Measurements from ENCODE around the gene NR2C1.

The NR2C1 gene

DNA sequence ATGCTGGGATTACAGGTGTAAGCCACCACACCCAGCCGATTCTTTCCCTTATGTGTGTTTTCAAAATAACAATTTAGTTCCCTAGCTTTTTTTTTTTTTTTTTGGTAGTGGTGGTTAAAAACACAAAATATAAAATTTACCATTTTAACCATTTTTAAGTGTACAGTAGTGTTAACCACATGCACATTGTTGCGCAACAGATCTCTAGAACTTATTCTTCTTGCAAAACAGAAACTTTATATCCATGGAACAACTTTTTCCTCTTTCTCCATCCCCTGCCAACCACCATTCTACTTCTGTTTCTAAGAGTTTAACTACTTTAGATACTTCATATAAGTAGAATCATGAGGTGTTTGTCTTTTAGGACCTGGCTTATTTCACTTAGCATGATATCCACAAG, 68.8 kb downstream of the NR2C1 start:
- TF ChIP-seq, protein P1, sequence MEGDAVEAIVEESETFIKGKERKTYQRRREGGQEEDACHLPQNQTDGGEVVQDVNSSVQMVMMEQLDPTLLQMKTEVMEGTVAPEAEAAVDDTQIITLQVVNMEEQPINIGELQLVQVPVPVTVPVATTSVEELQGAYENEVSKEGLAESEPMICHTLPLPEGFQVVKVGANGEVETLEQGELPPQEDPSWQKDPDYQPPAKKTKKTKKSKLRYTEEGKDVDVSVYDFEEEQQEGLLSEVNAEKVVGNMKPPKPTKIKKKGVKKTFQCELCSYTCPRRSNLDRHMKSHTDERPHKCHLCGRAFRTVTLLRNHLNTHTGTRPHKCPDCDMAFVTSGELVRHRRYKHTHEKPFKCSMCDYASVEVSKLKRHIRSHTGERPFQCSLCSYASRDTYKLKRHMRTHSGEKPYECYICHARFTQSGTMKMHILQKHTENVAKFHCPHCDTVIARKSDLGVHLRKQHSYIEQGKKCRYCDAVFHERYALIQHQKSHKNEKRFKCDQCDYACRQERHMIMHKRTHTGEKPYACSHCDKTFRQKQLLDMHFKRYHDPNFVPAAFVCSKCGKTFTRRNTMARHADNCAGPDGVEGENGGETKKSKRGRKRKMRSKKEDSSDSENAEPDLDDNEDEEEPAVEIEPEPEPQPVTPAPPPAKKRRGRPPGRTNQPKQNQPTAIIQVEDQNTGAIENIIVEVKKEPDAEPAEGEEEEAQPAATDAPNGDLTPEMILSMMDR (IDR thresholded peaks at IDR 0.05; ENCODE audit: insufficient read depth, low read depth, low read length, missing control alignments): no peak
- no peak overlapping the region for H3K4me3 ChIP-seq (ENCODE audit: low read length)
- DNase-seq (ENCODE audit: low read depth): no peak

DNA sequence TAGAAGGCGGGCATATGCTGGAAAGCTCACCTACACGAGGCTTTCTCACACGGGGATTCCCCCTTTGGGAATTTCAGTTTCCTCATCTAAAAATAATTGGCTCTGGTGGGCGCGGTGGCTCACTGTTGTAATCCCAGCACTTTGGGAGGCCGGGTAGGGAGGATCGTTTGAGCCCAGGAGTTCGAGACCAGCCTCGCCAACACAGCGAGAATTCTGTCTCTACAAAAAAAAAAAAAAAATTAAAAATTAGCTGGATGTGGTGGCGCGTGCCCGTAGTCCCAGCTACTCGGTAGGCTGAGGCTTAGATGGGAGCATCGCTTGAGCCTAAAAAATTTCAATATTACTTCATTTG, 69.5 kb downstream of the NR2C1 start:
- TF ChIP-seq, protein P1 (IDR thresholded peaks at IDR 0.05; ENCODE audit: insufficient read depth, low read depth, low read length, missing control alignments): no peak
- no peak for DNase-seq (ENCODE audit: low read depth)

DNA sequence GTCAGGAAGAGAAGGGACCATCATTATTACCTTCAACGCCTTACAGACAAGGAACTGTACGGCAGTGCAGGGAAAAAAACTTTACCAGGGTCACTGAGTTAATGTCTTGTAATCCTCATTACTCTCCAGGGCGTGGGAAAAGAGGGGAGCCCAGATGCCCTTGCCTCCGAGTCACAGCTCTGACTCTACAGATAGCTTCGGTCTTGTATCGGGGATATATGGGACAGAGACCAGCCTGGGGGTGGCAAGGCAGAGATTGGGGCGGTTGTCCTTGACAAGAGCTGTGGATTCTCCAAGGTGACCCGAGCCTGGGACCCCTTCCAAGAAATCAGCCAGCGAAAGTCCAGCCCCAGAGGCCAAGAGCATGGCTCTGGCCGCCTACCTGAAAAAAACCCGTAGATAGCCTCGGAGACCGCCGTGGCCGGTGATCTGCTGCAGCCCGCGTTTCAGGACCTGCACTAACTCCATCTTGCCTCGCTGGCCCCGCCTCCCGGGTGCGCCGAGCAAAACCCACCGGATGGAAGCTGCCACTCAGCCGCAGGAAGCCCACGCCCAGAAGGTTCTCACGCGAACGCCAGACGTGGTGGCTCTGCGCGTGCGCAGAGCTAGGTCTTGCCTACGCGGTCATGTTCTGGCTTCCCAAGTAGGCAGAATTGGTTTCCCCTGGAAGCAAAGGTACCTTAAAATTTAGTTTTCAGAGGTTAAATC, 70.1 kb downstream of the NR2C1 start, which contains the start of gene NDUFA12:
TSS of gene NDUFA12 (minus strand) at position 485 of the 708 bp plus-strand sequence. CDS start at position 468, 17 bp downstream.
- TF ChIP-seq, protein P1 (IDR thresholded peaks at IDR 0.05; ENCODE audit: insufficient read depth, low read depth, low read length, missing control alignments): no peak
- peak; percentile 97 for DNase-seq (ENCODE audit: low read depth)
- peak within 1 kb of the TSS; percentile 99 for H3K4me3 ChIP-seq (ENCODE audit: low read length)

More for the DNA sequence above, 69.5 kb downstream of the NR2C1 start:
- peak overlapping the region; percentile 99 for H3K4me3 ChIP-seq (ENCODE audit: low read length)

DNA sequence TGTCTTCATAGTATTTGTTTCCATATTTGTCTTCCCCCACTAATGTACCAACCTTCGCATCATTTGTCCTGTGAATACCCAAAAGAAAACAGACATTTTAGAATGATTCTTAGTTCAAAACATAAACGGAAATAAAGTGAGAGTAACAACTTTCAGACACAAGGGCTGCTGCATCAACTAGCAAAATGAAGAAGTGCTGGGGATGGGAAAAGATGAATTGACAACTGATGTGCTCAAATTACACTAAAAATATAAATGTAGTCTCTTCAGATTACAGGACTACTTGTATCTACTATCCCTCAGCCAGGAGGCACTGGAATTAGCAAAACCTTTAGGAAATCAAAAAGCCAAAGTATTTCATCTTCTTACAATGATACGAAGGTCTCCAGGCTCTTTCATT, 70.7 kb downstream of the NR2C1 start:
- no peak for DNase-seq (ENCODE audit: low read depth)
- H3K4me3 ChIP-seq (ENCODE audit: low read length): peak overlapping the region; percentile 99

DNA sequence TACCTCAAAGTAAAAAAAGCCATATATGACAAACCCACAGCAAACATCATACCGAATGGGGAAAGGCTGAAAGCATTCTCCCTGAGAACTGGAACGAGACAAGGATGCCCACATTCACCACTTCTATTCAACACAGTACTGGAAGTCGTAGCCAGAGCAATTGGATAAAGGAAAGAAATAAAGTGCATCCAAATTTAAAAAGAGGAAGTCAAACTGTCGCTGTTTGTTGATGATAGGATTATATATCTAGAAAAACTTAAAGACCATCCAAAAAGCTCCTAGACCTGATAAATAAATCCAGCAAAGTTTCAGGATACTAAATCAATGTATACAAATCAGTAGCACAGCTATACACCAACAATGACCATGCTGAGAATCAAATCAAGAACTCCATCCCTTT, 75.1 kb downstream of the NR2C1 start:
- H3K4me3 ChIP-seq (ENCODE audit: low read length): no peak overlapping the region
- TF ChIP-seq, protein P1 (IDR thresholded peaks at IDR 0.05; ENCODE audit: insufficient read depth, low read depth, low read length, missing control alignments): no peak

More for the DNA sequence above, 70.7 kb downstream of the NR2C1 start:
- TF ChIP-seq, protein P1 (IDR thresholded peaks at IDR 0.05; ENCODE audit: insufficient read depth, low read depth, low read length, missing control alignments): no peak

DNA sequence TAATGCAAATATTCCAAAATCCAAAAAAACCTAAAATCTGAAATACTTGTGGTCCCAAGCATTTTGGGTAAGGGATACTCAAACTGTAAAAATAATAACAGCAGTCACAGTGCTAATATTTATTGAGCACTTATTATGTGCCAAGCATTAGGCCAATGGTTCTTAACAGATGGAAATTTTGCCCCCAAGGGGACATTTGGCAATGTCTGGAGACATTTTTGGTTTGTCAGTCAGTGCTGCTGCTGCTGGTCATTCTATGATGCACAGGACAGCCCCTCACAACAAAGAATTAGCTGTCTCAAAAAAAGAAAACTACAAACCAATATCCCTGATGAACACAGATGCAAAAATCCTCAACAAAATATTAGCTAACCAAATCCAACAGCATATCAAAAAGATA, 75.7 kb downstream of the NR2C1 start:
- no peak for DNase-seq (ENCODE audit: low read depth)
- no peak overlapping the region for H3K4me3 ChIP-seq (ENCODE audit: low read length)
- TF ChIP-seq, protein P1 (IDR thresholded peaks at IDR 0.05; ENCODE audit: insufficient read depth, low read depth, low read length, missing control alignments): no peak

More for the DNA sequence above, 75.1 kb downstream of the NR2C1 start:
- DNase-seq (ENCODE audit: low read depth): no peak

DNA sequence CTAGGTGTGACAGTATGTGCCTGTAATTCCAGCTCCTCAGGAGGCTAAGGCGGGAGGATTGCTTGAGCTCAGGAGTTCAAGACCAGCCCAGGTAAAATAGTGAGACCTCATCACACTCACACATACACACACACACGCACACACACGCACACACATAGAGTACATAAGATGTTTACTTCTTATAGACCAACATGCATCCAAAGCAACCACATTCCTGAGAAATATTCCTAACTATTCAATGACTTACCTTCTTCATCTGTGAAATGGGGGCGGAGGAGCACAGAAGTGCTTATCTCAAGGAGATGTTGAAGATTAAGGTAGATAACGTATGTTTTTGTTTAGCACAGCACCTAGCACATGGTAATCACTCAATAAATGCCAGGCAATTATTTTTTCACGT, 76.4 kb downstream of the NR2C1 start:
- TF ChIP-seq, protein P1 (IDR thresholded peaks at IDR 0.05; ENCODE audit: insufficient read depth, low read depth, low read length, missing control alignments): no peak
- no peak overlapping the region for H3K4me3 ChIP-seq (ENCODE audit: low read length)
- no peak for DNase-seq (ENCODE audit: low read depth)

All from epithelial cell of esophagus (primary cell).